A549 (cell line): ENCODE results near the gene PIKFYVE. TPM values are rescaled to one million over a fixed set of nuclear protein-coding genes. Genes with fewer than 3 reads are reported as not detected.

Source experiments
- ATAC-seq, 2 experiments: fragments of 200-7000 bp in 1 of 2; fragments of >200 bp in 1 of 2; cut with Nextera tagmentation in 1 of 2; cut with Tn5 transposase in 1 of 2; 3 replicates each; pipeline versions ENCODE4 v1.8.0 to v1.9.1; 2018 to 2020; ENCODE audit warnings: mild to moderate bottlenecking in 1 of 2, moderate library complexity in 1 of 2
- CTCF ChIA-PET: fragments of 300-600 bp; sonication (Branson Sonifier 250); formaldehyde crosslinking; extraction: SDS; loops from one replicate; lab custom pipeline; 2021; ENCODE audit warnings: antibody characterized with exemption, inconsistent platforms; lab: Yijun Ruan, JAX
- POLR2A ChIA-PET: fragments of 350-600 bp; formaldehyde crosslinking; extraction: SDS; loops from one replicate; lab custom pipeline; 2021; ENCODE audit warnings: antibody characterized with exemption, inconsistent platforms; lab: Yijun Ruan, JAX
- DNase-seq, 2 experiments: peaks; one replicate each; pipeline versions ENCODE4 v3.0.0 to v3.0.0-alpha.2; 2011 to 2016; ENCODE audit warnings: low read depth in 1 of 2, low spot score in 1 of 2
- FAIRE-seq: peaks from 2 replicates; lab custom pipeline; 2011; peaks lifted over from hg19 to GRCh38; lab: Jason Lieb, UNC
- H3K27ac ChIP-seq, 2 experiments: fragments of >200 bp; sonication (Bioruptor Twin); formaldehyde crosslinking; 3 replicates each; pipeline ENCODE4 v1.5.1; 2016 to 2017
- H3K4me1 ChIP-seq: fragments of >200 bp; sonication (Bioruptor Twin); formaldehyde crosslinking; 3 replicates; pipeline ENCODE4 v1.6.1; 2016
- H3K4me2 ChIP-seq: fragments of >200 bp; sonication (Bioruptor Twin); formaldehyde crosslinking; 3 replicates; pipeline ENCODE4 v1.6.1; 2016
- H3K4me3 ChIP-seq: fragments of >200 bp; sonication (Bioruptor Twin); formaldehyde crosslinking; 3 replicates; pipeline ENCODE4 v1.5.1; 2016
- H3K9me3 ChIP-seq: fragments of >200 bp; sonication (Bioruptor Twin); formaldehyde crosslinking; 3 replicates; pipeline ENCODE4 v1.6.1; 2016
- CBX2 ChIP-seq: fragments of 200-600 bp; sonication (generic); IDR thresholded peaks from 2 replicates; pipeline ENCODE4 v1.6.1; 2016; ENCODE audit warnings: low read depth, mild to moderate bottlenecking, borderline replicate concordance
- CHD4 ChIP-seq: fragments of 200-600 bp; sonication (generic); IDR thresholded peaks from 2 replicates; pipeline ENCODE4 v1.6.1; 2016; ENCODE audit warnings: antibody characterized with exemption, mild to moderate bottlenecking, borderline replicate concordance
- ESRRA ChIP-seq: fragments of 150-350 bp; IDR thresholded peaks from 2 replicates; pipeline ENCODE4 v1.6.1; 2014; ENCODE audit warnings: mild to moderate bottlenecking, low read length, borderline replicate concordance
- FOXS1 ChIP-seq: fragments of 250-450 bp; sonication (Bioruptor Pico); IDR thresholded peaks from 2 replicates; pipeline ENCODE4 v1.5.0; 2020; ENCODE audit warnings: mild to moderate bottlenecking, moderate library complexity
- GATA3 ChIP-seq: IDR thresholded peaks from 2 replicates; pipeline ENCODE4 v1.6.1; 2012; ENCODE audit warnings: borderline replicate concordance
- HDAC2 ChIP-seq: fragments of 200-600 bp; sonication (generic); IDR thresholded peaks from 2 replicates; pipeline ENCODE4 v1.6.1; 2016
- HOXA7 ChIP-seq: fragments of 250-450 bp; sonication (Bioruptor Pico); IDR thresholded peaks from 2 replicates; pipeline ENCODE4 v1.5.0; 2020; ENCODE audit warnings: mild to moderate bottlenecking, moderate library complexity
- HOXB13 ChIP-seq: fragments of 250-450 bp; sonication (Bioruptor Pico); IDR thresholded peaks from 2 replicates; pipeline ENCODE4 v1.5.0; 2020; ENCODE audit warnings: low read depth, mild to moderate bottlenecking, moderate library complexity
- JUN ChIP-seq, 2 experiments: fragments of >200 bp; sonication (Bioruptor Twin); formaldehyde crosslinking; IDR thresholded peaks; 2 replicates in 1 of 2; 3 replicates in 1 of 2; pipeline ENCODE4 v1.6.1; 2016 to 2017
- JUNB ChIP-seq: fragments of >200 bp; sonication (Bioruptor Twin); formaldehyde crosslinking; IDR thresholded peaks from 2 replicates; pipeline ENCODE4 v1.6.1; 2016
- MAZ ChIP-seq: fragments of 150-350 bp; IDR thresholded peaks from 2 replicates; pipeline ENCODE4 v1.6.1; 2014; ENCODE audit warnings: antibody characterized with exemption, low read depth, low read length, borderline replicate concordance
- MYC ChIP-seq: IDR thresholded peaks from 2 replicates; pipeline ENCODE4 v1.6.1; 2012; ENCODE audit warnings: mild to moderate bottlenecking, inconsistent platforms, low read length, improper control_type of control experiment, borderline replicate concordance
- NFE2L2 ChIP-seq: fragments of 150-350 bp; conservative IDR thresholded peaks from 2 replicates; pipeline ENCODE4 v1.6.1; 2014; ENCODE audit warnings: low read length
- POLR2AphosphoS2 ChIP-seq: conservative IDR thresholded peaks from 2 replicates; pipeline ENCODE4 v1.6.1; 2012; ENCODE audit warnings: low read length, improper control_type of control experiment, inconsistent platforms
- RARB ChIP-seq: fragments of 250-450 bp; sonication (Bioruptor Pico); IDR thresholded peaks from 2 replicates; pipeline ENCODE4 v1.8.0; 2021; ENCODE audit warnings: mild to moderate bottlenecking, moderate library complexity
- RCOR1 ChIP-seq: fragments of 150-350 bp; IDR thresholded peaks from 2 replicates; pipeline ENCODE4 v1.6.1; 2014; ENCODE audit warnings: antibody characterized with exemption, low read length, low read depth
- SMC3 ChIP-seq: fragments of >200 bp; sonication (Bioruptor Twin); formaldehyde crosslinking; IDR thresholded peaks from 3 replicates; pipeline ENCODE4 v1.6.1; 2018; ENCODE audit warnings: inconsistent platforms
- SREBF2 ChIP-seq: fragments of 450-650 bp; IDR thresholded peaks from 2 replicates; pipeline ENCODE4 v1.6.1; 2014; ENCODE audit warnings: mild to moderate bottlenecking, moderate library complexity
- WGBS: methylation state at CpG from one replicate; pipeline ENCODE4 v1.1.6; 2017; ENCODE audit errors: missing lambda C conversion rate; 5-methylcytosine and 5-hydroxymethylcytosine counted together
- polyA plus RNA-seq, 4 experiments: library from polyadenylated mRNA; depleted of rRNA in 3 of 4; stranded (reverse); fragments of >200 nt; fragmentation: RNase III in 1 of 4; extraction: RNeasy Plus Mini Kit Qiagen cat#74134 plus additional on column Dnase treatment in 1 of 4; gene quantifications; 2 replicates in 3 of 4; 3 replicates in 1 of 4; pipeline ENCODE4 v1.2.3, GENCODE V29; 2011 to 2017
- TF ChIP-seq, protein P1 (sequence below): fragments of >200 bp; sonication (Bioruptor Twin); formaldehyde crosslinking; IDR thresholded peaks from 2 replicates; pipeline ENCODE4 v1.6.1; 2016
- TF ChIP-seq, protein P2 (sequence below): fragments of 250-450 bp; sonication (Bioruptor Pico); IDR thresholded peaks from 2 replicates; pipeline ENCODE4 v1.5.0; 2021; ENCODE audit warnings: mild to moderate bottlenecking, moderate library complexity, borderline replicate concordance
- TF ChIP-seq, protein P3 (sequence below): fragments of 450-650 bp; IDR thresholded peaks from 2 replicates; pipeline ENCODE4 v1.6.1; 2014; ENCODE audit warnings: antibody characterized with exemption

PIKFYVE gene
- polyA plus RNA-seq, 2 of the 4 experiments (the other 2 are of a cell fraction) = 6.5 to 19.3 TPM

DNA sequence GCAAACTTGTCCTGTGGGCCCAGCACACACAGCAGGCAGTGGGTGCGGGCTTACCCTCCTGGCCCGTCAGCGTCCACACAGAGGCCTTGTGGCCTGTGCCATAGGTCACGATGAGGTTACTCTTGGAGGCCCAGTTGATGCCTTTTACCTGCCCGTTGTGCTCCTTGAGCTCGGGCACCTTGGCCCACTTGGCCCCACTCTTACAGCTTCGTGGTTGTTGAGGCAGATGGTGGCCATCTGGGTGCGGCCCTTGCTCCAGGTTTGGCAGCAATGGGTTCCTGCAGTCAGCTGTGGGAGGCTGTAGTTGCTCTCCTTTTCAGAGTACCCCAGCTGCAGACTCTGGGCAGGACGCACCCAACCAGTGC is 95.0 kb downstream of the PIKFYVE start:
- Histone ChIP-seq H3K9me3 (peaks cover 11% of the 10 kb centered on the region; the same call in 2 of the 3 replicates), H3K4me3 (no peak overlapping the region), H3K27ac (no peak overlapping the region), H3K4me2 (no peak overlapping the region), H3K4me1 (0 out of 3 replicates have a peak, but pooled peaks cover 5% of the 10 kb centered on the region)
- TF ChIP-seq SMC3 (no peak), SREBF2 (no peak), RCOR1 (no peak), MAZ (no peak), JUNB (no peak), CHD4 (no peak), HOXA7 (CRISPR knock-in tag) (no peak), MYC (no peak), GATA3 (no peak), JUN (IDR thresholded peaks at IDR 0.05) (no peak), NFE2L2 (no peak), POLR2AphosphoS2 (no peak), CBX2 (no peak), HDAC2 (no peak), RARB (CRISPR knock-in tag) (no peak), ESRRA (no peak), FOXS1 (CRISPR knock-in tag) (no peak)
- TF ChIP-seq, protein P1, sequence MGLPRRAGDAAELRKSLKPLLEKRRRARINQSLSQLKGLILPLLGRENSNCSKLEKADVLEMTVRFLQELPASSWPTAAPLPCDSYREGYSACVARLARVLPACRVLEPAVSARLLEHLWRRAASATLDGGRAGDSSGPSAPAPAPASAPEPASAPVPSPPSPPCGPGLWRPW = no peak
- TF ChIP-seq, protein P2, sequence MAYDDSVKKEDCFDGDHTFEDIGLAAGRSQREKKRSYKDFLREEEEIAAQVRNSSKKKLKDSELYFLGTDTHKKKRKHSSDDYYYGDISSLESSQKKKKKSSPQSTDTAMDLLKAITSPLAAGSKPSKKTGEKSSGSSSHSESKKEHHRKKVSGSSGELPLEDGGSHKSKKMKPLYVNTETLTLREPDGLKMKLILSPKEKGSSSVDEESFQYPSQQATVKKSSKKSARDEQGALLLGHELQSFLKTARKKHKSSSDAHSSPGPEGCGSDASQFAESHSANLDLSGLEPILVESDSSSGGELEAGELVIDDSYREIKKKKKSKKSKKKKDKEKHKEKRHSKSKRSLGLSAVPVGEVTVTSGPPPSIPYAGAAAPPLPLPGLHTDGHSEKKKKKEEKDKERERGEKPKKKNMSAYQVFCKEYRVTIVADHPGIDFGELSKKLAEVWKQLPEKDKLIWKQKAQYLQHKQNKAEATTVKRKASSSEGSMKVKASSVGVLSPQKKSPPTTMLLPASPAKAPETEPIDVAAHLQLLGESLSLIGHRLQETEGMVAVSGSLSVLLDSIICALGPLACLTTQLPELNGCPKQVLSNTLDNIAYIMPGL = no peak
- TF ChIP-seq, protein P3, sequence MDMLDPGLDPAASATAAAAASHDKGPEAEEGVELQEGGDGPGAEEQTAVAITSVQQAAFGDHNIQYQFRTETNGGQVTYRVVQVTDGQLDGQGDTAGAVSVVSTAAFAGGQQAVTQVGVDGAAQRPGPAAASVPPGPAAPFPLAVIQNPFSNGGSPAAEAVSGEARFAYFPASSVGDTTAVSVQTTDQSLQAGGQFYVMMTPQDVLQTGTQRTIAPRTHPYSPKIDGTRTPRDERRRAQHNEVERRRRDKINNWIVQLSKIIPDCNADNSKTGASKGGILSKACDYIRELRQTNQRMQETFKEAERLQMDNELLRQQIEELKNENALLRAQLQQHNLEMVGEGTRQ = no peak
- DNase-seq (no peak), FAIRE-seq (no peak), ATAC-seq (peak; percentile 41 to 48; a peak in 3 of 6 replicates)
- ChIA-PET CTCF (interaction anchor here (1.7 kb wide), 1 partner anchor 14 kb away, joined by 4 read pairs; no protein-coding TSS in a partner anchor), POLR2A (no interaction called here)
- 96% methylated on average over 7 of the region's 9 CpGs for WGBS

- POLR2A ChIA-PET = no interaction called here
- ATAC-seq = peak in 1 of 2 experiments; percentile 44; a peak in 3 of 6 replicates
- Histone ChIP-seq H3K27ac (no peak overlapping the region), H3K9me3 (peaks cover 11% of the 10 kb centered on the region; the same call in 2 of the 3 replicates), H3K4me1 (0 out of 3 replicates have a peak, but pooled peaks cover 5% of the 10 kb centered on the region), H3K4me2 (no peak overlapping the region), H3K4me3 (no peak overlapping the region)
- WGBS = 11% methylated on average over 2 of the region's 2 CpGs
- no peak for FAIRE-seq
- DNase-seq = peak in 1 of 2 experiments; percentile 10
- CTCF ChIA-PET = no interaction called here
- TF ChIP-seq HOXB13 (no peak), GATA3 (peak; percentile 55; the same call in 1 of the 2 replicates)
Measured at GRCh38 chr2:208363485-208363884, 97.4 kb downstream of the PIKFYVE start.
